Breast epithelium (tissue), 4 donors: ENCODE results near the gene SH3GL3. TPM values are rescaled to one million over a fixed set of nuclear protein-coding genes. Genes with fewer than 3 reads are reported as not detected.

Experiments used
- DNase-seq, 2 donors: peaks; one replicate each; pipeline ENCODE4 v3.0.0-alpha.2; 2019; ENCODE audit warnings: low spot score in 2 of 2
- H3K27ac ChIP-seq, 2 donors: fragments of 200-600 bp; sonication (generic) in 1 of 2; one replicate each; pipeline ENCODE4 v1.5.1; 2016 to 2019; ENCODE audit warnings: mild to moderate bottlenecking in 1 of 2
- H3K27me3 ChIP-seq, 2 donors: fragments of 200-600 bp; sonication (generic) in 1 of 2; one replicate each; pipeline versions ENCODE4 v1.5.1 to v1.6.0; 2017 to 2019; ENCODE audit warnings: control low read depth in 1 of 2, mild to moderate bottlenecking in 1 of 2
- H3K36me3 ChIP-seq: fragments of 200-600 bp; one replicate; pipeline ENCODE4 v1.5.1; 2019
- H3K4me1 ChIP-seq, 2 donors: fragments of 200-600 bp; sonication (generic); one replicate each; pipeline ENCODE4 v1.5.1; 2016 to 2019; ENCODE audit warnings: control low read depth in 1 of 2
- H3K4me3 ChIP-seq, 3 donors: fragments of 200-600 bp; sonication (generic); 1 replicate in 2 of 3; 2 replicates in 1 of 3; pipeline ENCODE4 v1.5.1; 2016 to 2019; ENCODE audit warnings: mild to moderate bottlenecking in 3 of 3, moderate library complexity in 2 of 3
- H3K9me3 ChIP-seq, 2 donors: fragments of 200-600 bp; sonication (generic) in 1 of 2; one replicate each; pipeline ENCODE4 v1.5.1; 2016 to 2019; ENCODE audit warnings: control low read depth in 1 of 2
- POLR2A ChIP-seq: fragments of 450-650 bp; IDR thresholded peaks from one replicate; pipeline ENCODE4 v1.6.1; 2016; ENCODE audit warnings: antibody characterized with exemption, mild to moderate bottlenecking, moderate library complexity
- POLR2AphosphoS5 ChIP-seq, 3 donors: sonication (generic); formaldehyde crosslinking; IDR thresholded peaks; one replicate each; pipeline ENCODE4 v1.6.1; 2017; ENCODE audit warnings: antibody characterized with exemption in 3 of 3
- intact Hi-C: fragments of 100-400 bp; cut with DNase I; formaldehyde crosslinking; loops from one replicate; pipeline ENCODE4 v1.15.1; 2023; ENCODE audit warnings: low total_unique reads
- total RNA-seq, 3 donors: library from RNA; depleted of rRNA; stranded (reverse); fragments of >200 nt; gene quantifications; one replicate each; pipeline ENCODE4 v1.1.0, GENCODE V29; 2016
- TF ChIP-seq, protein P1 (sequence below), 3 donors: fragments of 450-650 bp; IDR thresholded peaks; one replicate each; pipeline ENCODE4 v1.5.1; 2016 to 2017; ENCODE audit warnings: antibody characterized with exemption in 3 of 3, mild to moderate bottlenecking in 3 of 3, moderate library complexity in 3 of 3

Gene SH3GL3
- total RNA-seq, 3 donors from 2014 or later = not detected

DNA sequence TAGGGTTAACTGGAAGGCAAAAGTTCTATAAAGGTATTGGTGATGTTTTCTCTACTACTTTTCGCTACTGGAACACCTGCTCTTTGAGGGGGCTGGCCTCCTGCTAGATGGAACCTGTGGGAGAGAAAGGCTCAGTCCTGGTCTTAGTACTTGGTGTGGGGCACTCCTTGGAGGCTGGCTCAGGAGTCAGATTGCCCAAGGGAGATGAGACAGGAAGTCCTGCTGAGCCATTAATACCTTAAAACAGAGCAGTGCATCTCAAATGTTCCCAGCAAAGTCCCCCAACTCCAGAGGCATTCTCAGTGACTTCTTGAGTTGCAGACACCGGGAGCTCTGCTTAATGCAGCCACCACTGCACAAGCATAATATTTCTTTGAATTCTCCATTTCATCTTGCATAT is 203.7 kb downstream of the SH3GL3 start:
- Histone ChIP-seq H3K36me3 (no peaks in the 10 kb centered on the region), H3K4me1 (no peaks in the 10 kb centered on the region), H3K27me3 (peaks cover 0 to 24% of the 10 kb centered on the region in 2 donors), H3K27ac (no peak overlapping the region), H3K9me3 (no peaks in the 10 kb centered on the region), H3K4me3 (no peak overlapping the region)
- TF ChIP-seq POLR2AphosphoS5 (IDR thresholded peaks at IDR 0.05) (no peak), POLR2A (no peak)
- TF ChIP-seq, protein P1, sequence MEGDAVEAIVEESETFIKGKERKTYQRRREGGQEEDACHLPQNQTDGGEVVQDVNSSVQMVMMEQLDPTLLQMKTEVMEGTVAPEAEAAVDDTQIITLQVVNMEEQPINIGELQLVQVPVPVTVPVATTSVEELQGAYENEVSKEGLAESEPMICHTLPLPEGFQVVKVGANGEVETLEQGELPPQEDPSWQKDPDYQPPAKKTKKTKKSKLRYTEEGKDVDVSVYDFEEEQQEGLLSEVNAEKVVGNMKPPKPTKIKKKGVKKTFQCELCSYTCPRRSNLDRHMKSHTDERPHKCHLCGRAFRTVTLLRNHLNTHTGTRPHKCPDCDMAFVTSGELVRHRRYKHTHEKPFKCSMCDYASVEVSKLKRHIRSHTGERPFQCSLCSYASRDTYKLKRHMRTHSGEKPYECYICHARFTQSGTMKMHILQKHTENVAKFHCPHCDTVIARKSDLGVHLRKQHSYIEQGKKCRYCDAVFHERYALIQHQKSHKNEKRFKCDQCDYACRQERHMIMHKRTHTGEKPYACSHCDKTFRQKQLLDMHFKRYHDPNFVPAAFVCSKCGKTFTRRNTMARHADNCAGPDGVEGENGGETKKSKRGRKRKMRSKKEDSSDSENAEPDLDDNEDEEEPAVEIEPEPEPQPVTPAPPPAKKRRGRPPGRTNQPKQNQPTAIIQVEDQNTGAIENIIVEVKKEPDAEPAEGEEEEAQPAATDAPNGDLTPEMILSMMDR (IDR thresholded peaks at IDR 0.05) = no peak
- no peak for DNase-seq
- intact Hi-C loops = no loop called here

DNA sequence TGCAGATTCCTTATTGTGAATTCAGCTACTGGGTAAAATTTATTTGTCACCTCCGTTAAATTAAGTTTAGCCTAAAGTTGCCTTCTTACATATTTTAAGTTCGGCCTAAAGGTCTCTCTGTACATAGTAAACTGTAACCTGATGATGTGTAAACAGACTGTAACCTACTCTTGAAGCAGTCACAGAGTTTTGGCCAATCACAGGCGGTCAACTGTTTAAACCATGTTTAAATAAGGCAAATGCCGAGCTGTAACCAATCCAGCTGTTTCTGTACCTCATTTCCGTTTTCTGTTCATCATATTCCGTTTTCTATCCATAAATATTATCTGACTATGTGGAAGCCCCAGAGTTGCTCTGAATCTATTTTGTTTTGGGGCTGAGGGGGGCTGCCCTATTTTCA is 204.4 kb downstream of the SH3GL3 start:
- H3K4me1 ChIP-seq = no peaks in the 10 kb centered on the region
- no peaks in the 10 kb centered on the region for H3K36me3 ChIP-seq
- H3K4me3 ChIP-seq = no peak overlapping the region
- H3K9me3 ChIP-seq = no peaks in the 10 kb centered on the region
- peaks cover 0 to 28% of the 10 kb centered on the region in 2 donors for H3K27me3 ChIP-seq
- DNase-seq = no peak
- intact Hi-C loops = no loop called here
- H3K27ac ChIP-seq = no peak overlapping the region
- TF ChIP-seq POLR2A (no peak), POLR2AphosphoS5 (IDR thresholded peaks at IDR 0.05) (no peak)
- TF ChIP-seq, protein P1 (IDR thresholded peaks at IDR 0.05) = no peak

DNA sequence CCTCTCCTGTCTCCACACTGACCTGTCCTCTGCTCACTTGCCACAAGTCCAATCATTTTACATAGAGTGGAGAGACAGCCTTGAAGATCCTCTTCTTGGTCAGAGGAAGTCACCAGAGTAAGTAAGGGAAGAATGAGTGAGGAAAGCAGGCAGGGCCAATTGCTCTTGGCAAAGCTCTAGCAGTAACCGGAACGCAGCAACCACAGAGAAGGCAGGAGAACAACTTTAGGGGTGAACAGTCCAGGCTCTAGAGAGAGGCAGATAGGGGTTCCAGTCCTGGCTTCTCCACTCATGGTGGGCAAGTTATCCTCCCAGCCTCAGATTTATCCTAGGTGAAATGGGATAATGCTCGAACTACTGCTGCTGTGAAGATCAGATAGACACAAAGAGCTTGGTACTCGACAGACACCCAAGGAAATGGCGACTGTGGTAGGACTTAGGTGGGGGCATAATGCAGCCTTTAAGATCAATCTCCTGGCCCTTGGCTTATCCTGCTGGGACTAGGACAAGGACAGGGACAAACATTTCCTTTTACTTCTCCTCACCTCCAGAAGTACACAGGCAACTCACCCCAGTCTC is 205.6 kb downstream of the SH3GL3 start:
- Histone ChIP-seq H3K36me3 (no peaks in the 10 kb centered on the region), H3K27me3 (peaks cover 0 to 28% of the 10 kb centered on the region in 2 donors), H3K27ac (no peak overlapping the region), H3K9me3 (no peaks in the 10 kb centered on the region), H3K4me1 (no peaks in the 10 kb centered on the region), H3K4me3 (no peak overlapping the region)
- DNase-seq = no peak
- TF ChIP-seq POLR2A (no peak), POLR2AphosphoS5 (IDR thresholded peaks at IDR 0.05) (no peak)
- TF ChIP-seq, protein P1 (IDR thresholded peaks at IDR 0.05) = no peak
- intact Hi-C loops = no loop called here

DNA sequence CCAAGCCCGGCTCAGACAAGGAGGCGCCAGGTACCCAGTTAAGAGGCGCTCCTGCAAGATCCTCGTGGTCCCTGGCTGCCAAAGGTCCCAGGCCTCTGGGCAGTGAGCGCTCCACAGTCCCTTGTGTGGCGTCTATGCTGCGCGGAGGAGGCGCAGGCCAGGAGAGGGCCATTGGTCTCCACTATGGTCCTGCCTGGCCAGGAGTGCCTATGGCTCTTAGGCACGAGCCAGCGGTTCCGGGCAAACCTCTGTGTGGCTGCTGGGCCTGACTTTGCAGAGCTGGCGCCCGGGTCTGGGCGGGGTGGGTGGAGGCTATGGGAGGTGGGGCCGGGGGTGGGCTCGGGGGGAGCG is 206.1 kb downstream of the SH3GL3 start:
- peak overlapping the region in 2 of 3 donors; percentile 48 to 66 for H3K4me3 ChIP-seq
- no peak for DNase-seq
- intact Hi-C loops = no loop called here
- H3K27me3 ChIP-seq = peaks cover 0 to 28% of the 10 kb centered on the region in 2 donors
- H3K9me3 ChIP-seq = no peaks in the 10 kb centered on the region
- TF ChIP-seq POLR2AphosphoS5 (IDR thresholded peaks at IDR 0.05) (no peak), POLR2A (no peak)
- TF ChIP-seq, protein P1 (IDR thresholded peaks at IDR 0.05) = no peak
- H3K27ac ChIP-seq = peak overlapping the region in 1 of 2 donors; percentile 59
- no peaks in the 10 kb centered on the region for H3K4me1 ChIP-seq
- no peaks in the 10 kb centered on the region for H3K36me3 ChIP-seq

DNA sequence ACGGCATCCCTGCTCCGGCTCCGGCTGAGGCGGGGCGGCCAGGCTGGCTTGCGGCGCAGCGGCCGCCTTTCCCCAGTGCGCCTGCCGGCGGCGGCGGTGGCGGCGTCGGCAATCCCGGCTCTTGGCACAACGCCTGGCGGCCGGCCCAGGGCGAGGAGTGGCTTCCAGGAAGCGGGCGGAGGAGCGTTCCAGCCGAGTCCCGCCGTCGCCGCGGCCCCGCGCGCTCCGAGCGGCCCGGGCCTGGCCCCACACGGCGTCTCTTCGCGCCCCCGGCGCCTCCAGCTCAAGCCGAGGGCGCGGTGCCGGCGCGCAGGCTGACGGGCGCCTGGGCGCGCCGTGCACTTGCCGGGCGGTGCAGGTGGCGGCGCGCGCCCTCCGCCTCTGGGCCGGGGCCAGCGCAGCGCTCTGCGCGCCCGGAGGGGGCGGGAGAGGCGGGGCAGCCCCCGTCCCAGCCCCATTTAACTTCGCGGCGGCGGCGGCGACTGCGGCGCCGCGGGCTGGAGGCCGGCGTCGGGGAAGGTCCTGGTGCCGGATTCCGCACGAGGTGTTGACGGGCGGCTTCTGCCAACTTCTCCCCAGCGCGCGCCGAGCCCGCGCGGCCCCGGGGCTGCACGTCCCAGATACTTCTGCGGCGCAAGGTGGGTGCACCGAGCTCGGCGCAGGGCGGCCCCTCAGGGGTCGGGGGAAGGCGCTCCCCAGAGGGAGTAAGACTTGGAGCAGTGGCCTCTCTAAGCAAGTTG is 206.7 kb downstream of the SH3GL3 start, which contains the start of gene ADAMTSL3:
Gene ADAMTSL3, plus strand, starts transcription at position 485 of the 740 bp plus-strand sequence. CDS start 1,639 bp downstream, outside the sequence.
- peaks cover 0 to 28% of the 10 kb centered on the region in 2 donors for H3K27me3 ChIP-seq
- H3K4me3 ChIP-seq = peak within 1 kb of the TSS; percentile 32 to 66 (median 48)
- peak within 1 kb of the TSS in 1 of 2 donors; percentile 59 for H3K27ac ChIP-seq
- H3K9me3 ChIP-seq = no peaks in the 10 kb centered on the region
- no peaks in the 10 kb centered on the region for H3K36me3 ChIP-seq
- H3K4me1 ChIP-seq = no peaks in the 10 kb centered on the region
- no peak for TF ChIP-seq POLR2A
- no peak for TF ChIP-seq POLR2AphosphoS5 (IDR thresholded peaks at IDR 0.05)
- TF ChIP-seq, protein P1 (IDR thresholded peaks at IDR 0.05) = no peak
- DNase-seq = peak; percentile 25 to 73
- intact Hi-C loops = no loop called here
